ENCODE data around the gene SPCS2. TPM values are rescaled to one million over a fixed set of nuclear protein-coding genes. Genes with fewer than 3 reads are reported as not detected.

The SPCS2 gene
- total RNA-seq, 4 donors from 2014 or later: 6.4 to 59.9 (median 21.0) TPM

GRCh38 chr11:75024764-75025211, 75.7 kb downstream of the SPCS2 start:
- H3K27me3 ChIP-seq: no peaks in the 10 kb centered on the region
- no peak for DNase-seq
- no peaks in the 10 kb centered on the region for H3K36me3 ChIP-seq
- H3K27ac ChIP-seq: no peak overlapping the region
- H3K4me1 ChIP-seq: no peaks in the 10 kb centered on the region
- 74 to 100% methylated on average over 1 of the region's 1 CpG for whole genome bisulfite sequencing, 2 donors (ENCODE audit: low coverage in 1 of 2)
- in situ Hi-C loops (cut with MboI; ENCODE audit: low pct_ligation_motif_present in 1 of 4, low pct_unique_long_range_greater_than_20kb in 1 of 4, low sequenced_read_pairs in 3 of 4): loop anchor here (10.0 to 25.0 kb wide), 5 partner anchors 90 to 220 kb away; partner anchors contain the start of gene TPBGL (in 4 of the 4)
- no peaks in the 10 kb centered on the region for H3K9me3 ChIP-seq
- intact Hi-C loops (cut with DNase I; ENCODE audit: low total_unique reads): loop anchor here (5.0 to 10.0 kb wide), 2 partner anchors 90 to 223 kb away; no protein-coding TSS in a partner anchor
- H3K4me3 ChIP-seq: no peak overlapping the region
- TF ChIP-seq POLR2A (IDR thresholded peaks at IDR 0.05): no peak
- TF ChIP-seq CTCF (IDR thresholded peaks at IDR 0.05): no peak
- no peak for TF ChIP-seq POLR2AphosphoS5 (IDR thresholded peaks at IDR 0.05)
- no peak for TF ChIP-seq EP300 (IDR thresholded peaks at IDR 0.05; ENCODE audit: low read depth)

GRCh38 chr11:75025561-75025960, 76.5 kb downstream of the SPCS2 start:
- no peak for DNase-seq
- in situ Hi-C loops (cut with MboI; ENCODE audit: low pct_ligation_motif_present in 1 of 4, low pct_unique_long_range_greater_than_20kb in 1 of 4, low sequenced_read_pairs in 3 of 4): loop anchor here (10.0 kb wide), 4 partner anchors 91 to 219 kb away; partner anchors contain the start of gene TPBGL (in 3 of the 4)
- intact Hi-C loops (cut with DNase I; ENCODE audit: low total_unique reads): loop anchor here (10.0 kb wide), 1 partner anchor 91 kb away; no protein-coding TSS in a partner anchor
- Histone ChIP-seq H3K36me3 (no peaks in the 10 kb centered on the region), H3K27me3 (no peaks in the 10 kb centered on the region), H3K4me3 (no peak overlapping the region), H3K27ac (no peak overlapping the region), H3K9me3 (no peaks in the 10 kb centered on the region), H3K4me1 (no peaks in the 10 kb centered on the region)
- 100% methylated on average over 1 of the region's 1 CpG for WGBS, 2 donors (ENCODE audit: low coverage in 1 of 2)
- TF ChIP-seq POLR2A (IDR thresholded peaks at IDR 0.05) (no peak), EP300 (IDR thresholded peaks at IDR 0.05; ENCODE audit: low read depth) (no peak), POLR2AphosphoS5 (IDR thresholded peaks at IDR 0.05) (no peak), CTCF (IDR thresholded peaks at IDR 0.05) (no peak)

- TF ChIP-seq POLR2A (IDR thresholded peaks at IDR 0.05) (no peak), EP300 (IDR thresholded peaks at IDR 0.05; ENCODE audit: low read depth) (no peak), CTCF (IDR thresholded peaks at IDR 0.05) (no peak), POLR2AphosphoS5 (IDR thresholded peaks at IDR 0.05) (no peak)
- H3K9me3 ChIP-seq: no peaks in the 10 kb centered on the region
- no peaks in the 10 kb centered on the region for H3K36me3 ChIP-seq
- in situ Hi-C loops (cut with MboI; ENCODE audit: low pct_ligation_motif_present in 1 of 4, low pct_unique_long_range_greater_than_20kb in 1 of 4, low sequenced_read_pairs in 3 of 4) (loop anchor here (10.0 kb wide), 4 partner anchors 94 to 216 kb away; partner anchors contain the start of gene TPBGL (in 3 of the 4)), intact Hi-C loops (cut with DNase I; ENCODE audit: low total_unique reads) (loop anchor here (10.0 kb wide), 1 partner anchor 94 kb away; no protein-coding TSS in a partner anchor)
- no peak overlapping the region for H3K27ac ChIP-seq
- no peak for DNase-seq
- no peak overlapping the region for H3K4me3 ChIP-seq
- no peaks in the 10 kb centered on the region for H3K4me1 ChIP-seq
- H3K27me3 ChIP-seq: no peaks in the 10 kb centered on the region
Measured at GRCh38 chr11:75028321-75028720, 79.3 kb downstream of the SPCS2 start.

Small RNA genes within 50 kb of the gene (small RNA-seq; reads per million reads assigned to genes)
- 0 reads per million in 4 donors for gene RNU6-216P

Other genes with a start within 250 kb of the SPCS2 start
- gene CHRDL2, start 217.8 kb upstream of the SPCS2 start, total RNA-seq: 10 to 100 TPM in 1 of 4 donors, 1 to 10 TPM in 3; 2.2 to 20.9 (median 4.0) TPM
- 10 to 100 TPM; 15.1 to 22.4 (median 16.6) TPM for gene RNF169, start 200.4 kb upstream of the SPCS2 start, total RNA-seq
- gene XRRA1, start 175 bp upstream of the SPCS2 start, total RNA-seq: 10 to 100 TPM in 3 of 4 donors, 1 to 10 TPM in 1; 5.7 to 61.0 (median 17.2) TPM
- gene NEU3, start 39.7 kb downstream of the SPCS2 start, total RNA-seq: 10 to 100 TPM in 1 of 4 donors, 1 to 10 TPM in 3; 2.6 to 11.7 (median 3.9) TPM
- gene OR2AT4, start 147.6 kb downstream of the SPCS2 start, total RNA-seq: not detected
- 100 to 1,000 TPM in 3 of 4 donors, 10 to 100 TPM in 1; 72.9 to 165 (median 111) TPM for gene SLCO2B1, start 201.8 kb downstream of the SPCS2 start, total RNA-seq

Measured in transverse colon (tissue), 4 donors.